Heart left ventricle (tissue), 16 donors: ENCODE data around the gene GCH1. TPM values are rescaled to one million over a fixed set of nuclear protein-coding genes. Genes with fewer than 3 reads are reported as not detected.

Source experiments
- ATAC-seq, 4 donors: fragments of 200-7000 bp; cut with Tn5 transposase; one replicate each; pipeline ENCODE4 v1.9.1; 2020 to 2022; ENCODE audit warnings: moderate library complexity in 4 of 4, mild to moderate bottlenecking in 3 of 4, moderate number of reproducible peaks in 1 of 4
- DNase-seq, 5 donors: peaks; one replicate each; pipeline ENCODE4 v3.0.0-alpha.2; 2020
- H3K27ac ChIP-seq, 12 donors: fragments of 200-600 bp; sonication (generic) in 4 of 12; one replicate each; pipeline versions ENCODE4 v1.5.0 to v1.8.0; 2016 to 2022; ENCODE audit warnings: mild to moderate bottlenecking in 2 of 12
- H3K27me3 ChIP-seq, 9 donors: fragments of 200-600 bp; sonication (generic) in 2 of 9; one replicate each; pipeline versions ENCODE4 v1.5.1 to v1.8.0; 2016 to 2022; ENCODE audit warnings: mild to moderate bottlenecking in 3 of 9
- H3K36me3 ChIP-seq, 9 donors: fragments of 200-600 bp; sonication (generic) in 2 of 9; one replicate each; pipeline versions ENCODE4 v1.5.0 to v1.8.0; 2018 to 2022; ENCODE audit warnings: mild to moderate bottlenecking in 2 of 9
- H3K4me1 ChIP-seq, 12 donors: fragments of 200-600 bp; sonication (generic) in 4 of 12; one replicate each; pipeline versions ENCODE4 v1.5.0 to v1.8.0; 2016 to 2022; ENCODE audit warnings: mild to moderate bottlenecking in 3 of 12
- H3K4me3 ChIP-seq, 12 donors: fragments of 200-600 bp; sonication (generic) in 4 of 12; one replicate each; pipeline versions ENCODE4 v1.5.0 to v1.8.0; 2017 to 2022; ENCODE audit warnings: mild to moderate bottlenecking in 9 of 12, moderate library complexity in 4 of 12
- H3K9me3 ChIP-seq, 12 donors: fragments of 200-600 bp; sonication (generic) in 4 of 12; one replicate each; pipeline versions ENCODE4 v1.5.0 to v1.8.0; 2016 to 2022; ENCODE audit warnings: mild to moderate bottlenecking in 1 of 12
- CTCF ChIP-seq, 12 donors: fragments of 200-600 bp; sonication (generic) in 4 of 12; IDR thresholded peaks; one replicate each; pipeline versions ENCODE4 v1.5.0 to v1.8.0; 2018 to 2022; ENCODE audit warnings: antibody characterized with exemption in 12 of 12, mild to moderate bottlenecking in 5 of 12
- POLR2A ChIP-seq, 2 donors: fragments of 450-650 bp; IDR thresholded peaks; one replicate each; pipeline ENCODE4 v1.6.1; 2017; ENCODE audit warnings: antibody characterized with exemption in 2 of 2, mild to moderate bottlenecking in 2 of 2, moderate library complexity in 2 of 2
- WGBS, 4 donors: extraction: QIAGEN DNeasy Blood & Tissue Kit in 2 of 4; methylation state at CpG; one replicate each; pipeline versions ENCODE4 v1.1.5 to v1.1.7; 2013 to 2018; 5-methylcytosine and 5-hydroxymethylcytosine counted together
- intact Hi-C, 10 donors: fragments of 100-400 bp; cut with DNase I; formaldehyde crosslinking; loops; one replicate each; pipeline versions ENCODE4 v1.11.1 to v1.14.2; 2022
- polyA plus RNA-seq, 2 donors: library from polyadenylated mRNA; stranded (reverse); fragments of 200-250 nt; gene quantifications; one replicate each; pipeline ENCODE4 v1.2.3, GENCODE V29; 2013
- total RNA-seq, 9 donors: library from RNA; depleted of rRNA in 2 of 9; stranded (reverse); fragments of >200 nt in 2 of 9; fragmentation: NEBNext Ultra II Directional in 3 of 9; extraction: Animal tissue kit (Norgen Biotek cat#: 25700) in 3 of 9; gene quantifications; one replicate each; pipeline versions ENCODE4 v1.1.0 to v1.2.4, GENCODE V29; 2016 to 2023
- donor health status: ischemic (EF 13 %, LVEDD 7.1; RV severe dilation, severe dysfunction).
- donor health status: healthy with polysubstance abuse.
- donor health status: DM: no; HTN: yes; CAD: no.
- donor health status: DM: no; HTN: no; CAD: no.
- donor health status: ischemic (EF 25% LVEDD 6.9; RV normal size, moderate dysfunction).
- donor health status: ischemic (EF 25% LVEDD 5.7; RV mildly dilated, moderate dysfunction).
- donor health status: healthy.
- donor health status: DM: yes; HTN: yes; CAD: no.
- donor health status: ischemic (EF 35%, LVEDD 5.7; RV mildly dilated, moderate dysfunction).
- donor health status: nonischemic (EF 11% LVEDD 7.7; RV severe dilation, severe dysfunction).
- donor health status: DM: yes; HTN: yes; CAD: no.
- donor health status: PGD.
- donor health status: ischemic (EF 29% LVEDD 5.4; RV normal size, mild dysfunction).
- donor health status: nonischemic (EF 23%, LVEDD 6.1; RV moderate dilation, normal function).

GCH1 gene
- total and polyA plus RNA-seq, 11 donors = 1.6 to 13.8 (median 3.3) TPM

GRCh38 chr14:54838931-54839512 is 63.6 kb downstream of the GCH1 start:
- DNase-seq (no peak), ATAC-seq (no peak)
- Histone ChIP-seq H3K27me3 (no peaks in the 10 kb centered on the region), H3K9me3 (no peaks in the 10 kb centered on the region), H3K4me1 (peaks cover 0 to 7% (median 0%) of the 10 kb centered on the region in 12 donors), H3K27ac (peak overlapping the region in 1 of 12 donors; percentile 4), H3K36me3 (peaks cover 0 to 29% (median 0%) of the 10 kb centered on the region in 9 donors), H3K4me3 (no peak overlapping the region)
- intact Hi-C loops = no loop called here
- TF ChIP-seq POLR2A (IDR thresholded peaks at IDR 0.05) (no peak), CTCF (IDR thresholded peaks at IDR 0.05) (no peak)
- 89 to 94% (median 92%) methylated on average over 10 of the region's 10 CpGs for WGBS, 4 donors

- TF ChIP-seq CTCF (IDR thresholded peaks at IDR 0.05) = no peak
- no peak for TF ChIP-seq POLR2A (IDR thresholded peaks at IDR 0.05)
- no peak for ATAC-seq
- intact Hi-C loops = no loop called here
Measured at GRCh38 chr14:54837508-54838149, 65.0 kb downstream of the GCH1 start.

GRCh38 chr14:54836231-54836630 is 66.4 kb downstream of the GCH1 start:
- WGBS, 4 donors = 28 to 45% (median 35%) methylated on average over 2 of the region's 2 CpGs
- H3K27me3 ChIP-seq = no peaks in the 10 kb centered on the region
- no peak overlapping the region for H3K4me3 ChIP-seq
- ATAC-seq (no peak), DNase-seq (no peak)
- TF ChIP-seq POLR2A (IDR thresholded peaks at IDR 0.05) (no peak), CTCF (IDR thresholded peaks at IDR 0.05) (no peak)
- H3K27ac ChIP-seq = no peak overlapping the region
- H3K36me3 ChIP-seq = peaks cover 0 to 10% (median 0%) of the 10 kb centered on the region in 9 donors
- intact Hi-C loops = no loop called here
- peaks cover 0 to 7% (median 0%) of the 10 kb centered on the region in 12 donors for H3K4me1 ChIP-seq
- H3K9me3 ChIP-seq = no peaks in the 10 kb centered on the region

More at GRCh38 chr14:54837508-54838149, 65.0 kb downstream of the GCH1 start:
- no peak for DNase-seq
- H3K4me1 ChIP-seq = peaks cover 0 to 7% (median 0%) of the 10 kb centered on the region in 12 donors
- peaks cover 0 to 15% (median 0%) of the 10 kb centered on the region in 9 donors for H3K36me3 ChIP-seq
- no peaks in the 10 kb centered on the region for H3K27me3 ChIP-seq
- H3K4me3 ChIP-seq = no peak overlapping the region
- WGBS, 4 donors = 92 to 100% (median 96%) methylated on average over 2 of the region's 2 CpGs
- H3K9me3 ChIP-seq = no peaks in the 10 kb centered on the region
- no peak overlapping the region for H3K27ac ChIP-seq

- WGBS, 4 donors = 87 to 92% (median 91%) methylated on average over 6 of the region's 6 CpGs
- Histone ChIP-seq H3K9me3 (peaks cover 0 to 4% (median 0%) of the 10 kb centered on the region in 12 donors), H3K4me1 (peaks cover 0 to 2% (median 0%) of the 10 kb centered on the region in 12 donors), H3K36me3 (peaks cover 0 to 3% (median 0%) of the 10 kb centered on the region in 9 donors), H3K27ac (no peak overlapping the region), H3K4me3 (no peak overlapping the region), H3K27me3 (no peaks in the 10 kb centered on the region)
- intact Hi-C loops = no loop called here
- TF ChIP-seq CTCF (IDR thresholded peaks at IDR 0.05) = no peak
- no peak for TF ChIP-seq POLR2A (IDR thresholded peaks at IDR 0.05)
- DNase-seq (no peak), ATAC-seq (no peak)
Measured at GRCh38 chr14:54834727-54835126, 67.9 kb downstream of the GCH1 start.
